ENCODE data around the gene HCAR2. TPM values are rescaled to one million over a fixed set of nuclear protein-coding genes. Genes with fewer than 3 reads are reported as not detected.
"Not testable (repeated sequence)": the region's sequence is repeated elsewhere in the genome, so short reads cannot be mapped to it uniquely, and the experiment has no call there.

The HCAR2 gene
- not detected for total RNA-seq (ENCODE audit: unreplicated experiment)
- long read RNA-seq: 0 reads

- H3K4me1 Mint-ChIP-seq (ENCODE audit: low read depth, unreplicated experiment); H3K27ac Mint-ChIP-seq (ENCODE audit: unreplicated experiment); H3K36me3 Mint-ChIP-seq (ENCODE audit: unreplicated experiment); H3K9me3 Mint-ChIP-seq (ENCODE audit: unreplicated experiment); H3K4me3 Mint-ChIP-seq (ENCODE audit: unreplicated experiment); H3K27me3 Mint-ChIP-seq (ENCODE audit: unreplicated experiment); DNase-seq: not testable (repeated sequence)
These were observed at the start of gene HCAR2 for GRCh38 chr12:122702890-122703611. Gene HCAR2, minus strand, starts transcription at chr12:122703357. Its CDS starts 74 bp downstream, at chr12:122703283.

GRCh38 chr12:122752464-122753318, 49.5 kb upstream of the HCAR2 start, which contains the start of gene DENR:
Gene DENR, plus strand, starts transcription at chr12:122752824. Its CDS starts 878 bp downstream, at chr12:122753702.
- no peaks in the 10 kb centered on the region for H3K36me3 Mint-ChIP-seq (ENCODE audit: unreplicated experiment)
- H3K27me3 Mint-ChIP-seq (ENCODE audit: unreplicated experiment): peaks cover 6% of the 10 kb centered on the region
- H3K9me3 Mint-ChIP-seq (ENCODE audit: unreplicated experiment): peaks cover 4% of the 10 kb centered on the region
- TF ChIP-seq CTCF (IDR thresholded peaks at IDR 0.05; ENCODE audit: partially characterized antibody, unreplicated experiment): peak; percentile 56
- H3K27ac Mint-ChIP-seq (ENCODE audit: unreplicated experiment): peak within 1 kb of the TSS; percentile 89
- peak; percentile 99 for DNase-seq
- peaks cover 11% of the 10 kb centered on the region for H3K4me1 Mint-ChIP-seq (ENCODE audit: low read depth, unreplicated experiment)
- H3K4me3 Mint-ChIP-seq (ENCODE audit: unreplicated experiment): peak within 1 kb of the TSS; percentile 88

GRCh38 chr12:122750781-122751515, 47.8 kb upstream of the HCAR2 start:
- not testable (repeated sequence) for H3K9me3 Mint-ChIP-seq (ENCODE audit: unreplicated experiment); H3K27me3 Mint-ChIP-seq (ENCODE audit: unreplicated experiment); DNase-seq; H3K36me3 Mint-ChIP-seq (ENCODE audit: unreplicated experiment)
- peaks cover 11% of the 10 kb centered on the region for H3K4me1 Mint-ChIP-seq (ENCODE audit: low read depth, unreplicated experiment)
- H3K27ac Mint-ChIP-seq (ENCODE audit: unreplicated experiment): peak overlapping the region; percentile 12
- H3K4me3 Mint-ChIP-seq (ENCODE audit: unreplicated experiment): peak overlapping the region; percentile 69

GRCh38 chr12:122749569-122750332, 46.6 kb upstream of the HCAR2 start:
- Mint-ChIP-seq H3K36me3 (ENCODE audit: unreplicated experiment) (no peaks in the 10 kb centered on the region), H3K27me3 (ENCODE audit: unreplicated experiment) (peaks cover 6% of the 10 kb centered on the region), H3K4me3 (ENCODE audit: unreplicated experiment) (no peak overlapping the region), H3K9me3 (ENCODE audit: unreplicated experiment) (peaks cover 4% of the 10 kb centered on the region), H3K27ac (ENCODE audit: unreplicated experiment) (no peak overlapping the region), H3K4me1 (ENCODE audit: low read depth, unreplicated experiment) (peaks cover 11% of the 10 kb centered on the region)
- DNase-seq: no peak
- TF ChIP-seq CTCF (IDR thresholded peaks at IDR 0.05; ENCODE audit: partially characterized antibody, unreplicated experiment): no peak

GRCh38 chr12:122747224-122748135, 44.3 kb upstream of the HCAR2 start:
- no peak for DNase-seq
- TF ChIP-seq CTCF (IDR thresholded peaks at IDR 0.05; ENCODE audit: partially characterized antibody, unreplicated experiment): no peak
- H3K36me3 Mint-ChIP-seq (ENCODE audit: unreplicated experiment): no peaks in the 10 kb centered on the region
- peaks cover 4% of the 10 kb centered on the region for H3K27me3 Mint-ChIP-seq (ENCODE audit: unreplicated experiment)
- no peak overlapping the region for H3K27ac Mint-ChIP-seq (ENCODE audit: unreplicated experiment)
- peaks cover 5% of the 10 kb centered on the region for H3K4me1 Mint-ChIP-seq (ENCODE audit: low read depth, unreplicated experiment)
- H3K9me3 Mint-ChIP-seq (ENCODE audit: unreplicated experiment): no peaks in the 10 kb centered on the region
- no peak overlapping the region for H3K4me3 Mint-ChIP-seq (ENCODE audit: unreplicated experiment)

Data from glutamatergic neuron (in vitro differentiated cells).